IMR-90 (cell line): Measurements from ENCODE around the gene PCDH20. TPM values are rescaled to one million over a fixed set of nuclear protein-coding genes. Genes with fewer than 3 reads are reported as not detected.

Experiments used
- ATAC-seq: fragments of 200-7000 bp; cut with Tn5 transposase; 2 replicates; pipeline ENCODE4 v1.9.1; 2020; ENCODE audit warnings: low read depth, mild to moderate bottlenecking, moderate library complexity
- BruUV-seq: library from RNA; stranded (reverse); fragments of 400-500 nt; replicated peaks from 2 replicates; lab custom pipeline; 2021; lab: Mats Ljungman, UMichigan
- CTCF ChIA-PET: fragments of 300-600 bp; formaldehyde crosslinking; extraction: SDS; loops from one replicate; lab custom pipeline; 2021; ENCODE audit warnings: antibody characterized with exemption; lab: Yijun Ruan, JAX
- POLR2A ChIA-PET: fragments of 300-600 bp; sonication (Branson Sonifier 250); formaldehyde crosslinking; loops from one replicate; lab custom pipeline; 2022; ENCODE audit warnings: antibody characterized with exemption; ENCODE audit not compliant: unreplicated experiment; lab: Charles Lee
- DNase-seq: peaks from one replicate; pipeline ENCODE4 v3.0.0; 2013
- H2AFZ ChIP-seq: replicated peaks from 2 replicates; pipeline ENCODE3; 2013; ENCODE audit warnings: low read length, mild to moderate bottlenecking; ENCODE audit not compliant: poor library complexity
- H2AK5ac ChIP-seq: 2 replicates; pipeline ENCODE4 v1.6.1; 2013; ENCODE audit warnings: low read depth, low read length, inconsistent platforms
- H2AK9ac ChIP-seq: replicated peaks from 2 replicates; pipeline ENCODE3; 2013; ENCODE audit warnings: mild to moderate bottlenecking, low read depth, low read length, moderate library complexity; ENCODE audit not compliant: poor library complexity
- H2BK120ac ChIP-seq: 2 replicates; pipeline ENCODE4 v1.6.1; 2013; ENCODE audit warnings: low read depth, low read length, inconsistent platforms
- H2BK15ac ChIP-seq: 3 replicates; pipeline ENCODE4 v1.6.1; 2013; ENCODE audit warnings: low read depth, low read length, inconsistent platforms
- H2BK20ac ChIP-seq: 2 replicates; pipeline ENCODE4 v1.6.1; 2013; ENCODE audit warnings: low read depth, mild to moderate bottlenecking, inconsistent platforms, low read length, moderate library complexity
- H2BK5ac ChIP-seq: 2 replicates; pipeline ENCODE4 v1.6.1; 2013; ENCODE audit warnings: mild to moderate bottlenecking, low read depth, low read length, inconsistent platforms; ENCODE audit not compliant: poor library complexity, severe bottlenecking
- H3K14ac ChIP-seq: replicated peaks from 2 replicates; pipeline ENCODE4 v1.6.1; 2013; ENCODE audit warnings: low read depth, low read length, inconsistent platforms
- H3K18ac ChIP-seq: 2 replicates; pipeline ENCODE4 v1.6.1; 2013; ENCODE audit warnings: low read depth, low read length, control low read depth
- H3K23ac ChIP-seq: 2 replicates; pipeline ENCODE4 v1.6.1; 2013; ENCODE audit warnings: low read depth, low read length, inconsistent platforms
- H3K27ac ChIP-seq: 2 replicates; pipeline ENCODE4 v1.5.1; 2013; ENCODE audit warnings: mild to moderate bottlenecking, control low read depth, low read length; ENCODE audit not compliant: insufficient read depth
- H3K27me3 ChIP-seq: 2 replicates; pipeline ENCODE4 v1.6.1; 2013; ENCODE audit warnings: low read length; ENCODE audit not compliant: control insufficient read depth, insufficient read depth
- H3K36me3 ChIP-seq: 2 replicates; pipeline ENCODE4 v1.6.1; 2013; ENCODE audit warnings: low read length, mixed read lengths; ENCODE audit not compliant: control insufficient read depth, insufficient read depth
- H3K4ac ChIP-seq: 2 replicates; pipeline ENCODE4 v1.6.1; 2013; ENCODE audit warnings: low read depth, low read length, inconsistent platforms
- H3K4me1 ChIP-seq: 2 replicates; pipeline ENCODE4 v1.6.1; 2013; ENCODE audit warnings: low read length, mixed read lengths; ENCODE audit not compliant: control insufficient read depth, insufficient read depth
- H3K4me2 ChIP-seq: 2 replicates; pipeline ENCODE4 v1.6.1; 2013; ENCODE audit warnings: low read depth, mild to moderate bottlenecking, control low read depth, low read length, moderate library complexity
- H3K4me3 ChIP-seq: 2 replicates; pipeline ENCODE4 v1.5.1; 2013; ENCODE audit warnings: low read depth, mild to moderate bottlenecking, control low read depth, low read length, moderate library complexity; ENCODE audit not compliant: insufficient read depth
- H3K56ac ChIP-seq: 2 replicates; pipeline ENCODE4 v1.6.1; 2013; ENCODE audit warnings: low read length, inconsistent platforms; ENCODE audit not compliant: insufficient read depth; ENCODE audit errors: extremely low read depth
- H3K79me1 ChIP-seq, 2 experiments: 2 replicates each; pipeline ENCODE4 v1.6.1; 2013; ENCODE audit warnings: low read length in 2 of 2, inconsistent platforms in 1 of 2, low read depth in 1 of 2
- H3K9ac ChIP-seq: 2 replicates; pipeline ENCODE4 v1.6.1; 2013; ENCODE audit warnings: low read depth, low read length, control low read depth
- H3K9me1 ChIP-seq: 2 replicates; pipeline ENCODE4 v1.6.1; 2013; ENCODE audit warnings: low read length, inconsistent platforms; ENCODE audit not compliant: insufficient read depth
- H3K9me3 ChIP-seq: 2 replicates; pipeline ENCODE4 v1.6.1; 2013; ENCODE audit warnings: low read length; ENCODE audit not compliant: control insufficient read depth, insufficient read depth
- H4K20me1 ChIP-seq: 2 replicates; pipeline ENCODE4 v1.6.1; 2013; ENCODE audit warnings: low read length, inconsistent platforms; ENCODE audit not compliant: insufficient read depth
- H4K5ac ChIP-seq: 2 replicates; pipeline ENCODE4 v1.6.1; 2013; ENCODE audit warnings: mild to moderate bottlenecking, low read depth, low read length, control low read depth
- H4K8ac ChIP-seq, 2 experiments: 2 replicates each; pipeline ENCODE4 v1.6.1; 2013; ENCODE audit warnings: low read depth in 2 of 2, low read length in 2 of 2, control low read depth in 1 of 2, inconsistent platforms in 1 of 2
- H4K91ac ChIP-seq: 2 replicates; pipeline ENCODE4 v1.6.1; 2013; ENCODE audit warnings: low read depth, low read length, inconsistent platforms; ENCODE audit not compliant: insufficient read depth
- BHLHE40 ChIP-seq: fragments of 150-350 bp; IDR thresholded peaks from 2 replicates; pipeline ENCODE4 v1.6.1; 2016; ENCODE audit warnings: mild to moderate bottlenecking, low read depth, low read length
- CEBPB ChIP-seq: IDR thresholded peaks from 2 replicates; pipeline ENCODE4 v1.6.1; 2012; ENCODE audit warnings: low read depth, low read length, improper control_type of control experiment
- CHD1 ChIP-seq: IDR thresholded peaks from 2 replicates; pipeline ENCODE4 v1.6.1; 2012; ENCODE audit warnings: low read depth, low read length, improper control_type of control experiment
- CTCF ChIP-seq: conservative IDR thresholded peaks from 2 replicates; pipeline ENCODE4 v1.5.1; 2012; ENCODE audit warnings: mild to moderate bottlenecking, low read depth, low read length, improper control_type of control experiment
- ELK1 ChIP-seq: fragments of 150-350 bp; IDR thresholded peaks from 2 replicates; pipeline ENCODE4 v1.6.1; 2016; ENCODE audit warnings: low read depth, mild to moderate bottlenecking, low read length, moderate library complexity, borderline replicate concordance
- MAFK ChIP-seq: IDR thresholded peaks from 2 replicates; pipeline ENCODE4 v1.6.1; 2012; ENCODE audit warnings: low read depth, low read length, improper control_type of control experiment
- MAZ ChIP-seq: IDR thresholded peaks from 2 replicates; pipeline ENCODE4 v1.6.1; 2012; ENCODE audit warnings: low read depth, mild to moderate bottlenecking, low read length, improper control_type of control experiment, moderate library complexity, borderline replicate concordance
- MXI1 ChIP-seq: IDR thresholded peaks from 2 replicates; pipeline ENCODE4 v1.6.1; 2012; ENCODE audit warnings: low read depth, mild to moderate bottlenecking, low read length, moderate library complexity, borderline replicate concordance
- NFE2L2 ChIP-seq: fragments of 150-350 bp; IDR thresholded peaks from 2 replicates; pipeline ENCODE4 v1.6.1; 2016; ENCODE audit warnings: low read depth, mild to moderate bottlenecking, low read length
- POLR2A ChIP-seq: IDR thresholded peaks from 2 replicates; pipeline ENCODE4 v1.6.1; 2012; ENCODE audit warnings: mild to moderate bottlenecking, low read depth, low read length
- RAD21 ChIP-seq: IDR thresholded peaks from 2 replicates; pipeline ENCODE4 v1.6.1; 2012; ENCODE audit warnings: low read length, improper control_type of control experiment
- RCOR1 ChIP-seq: IDR thresholded peaks from 2 replicates; pipeline ENCODE4 v1.6.1; 2012; ENCODE audit warnings: mild to moderate bottlenecking, low read length, improper control_type of control experiment; ENCODE audit not compliant: insufficient replicate concordance
- RFX5 ChIP-seq: IDR thresholded peaks from 2 replicates; pipeline ENCODE4 v1.8.0; 2012; ENCODE audit warnings: low read depth, mild to moderate bottlenecking, low read length, moderate library complexity
- SMC3 ChIP-seq: fragments of 150-350 bp; IDR thresholded peaks from 2 replicates; pipeline ENCODE4 v1.6.1; 2016; ENCODE audit warnings: low read depth, mild to moderate bottlenecking, antibody characterized with exemption, low read length, moderate library complexity
- dilution Hi-C: fragments of 300-500 bp; cut with HindIII; formaldehyde crosslinking; loops from one replicate; pipeline ENCODE4 v1.14.3; 2018; ENCODE audit warnings: low sequenced_read_pairs; ENCODE audit not compliant: unreplicated experiment
- in situ Hi-C: fragments of 300-500 bp; cut with MboI; formaldehyde crosslinking; loops from 3 replicates; pipeline ENCODE4 v1.14.3; 2019; ENCODE audit warnings: low sequenced_read_pairs, inconsistent platforms, mixed read lengths
- intact Hi-C: fragments of 100-400 bp; cut with micrococcal nuclease; formaldehyde crosslinking; loops from 2 replicates; pipeline ENCODE4 v1.10.0; 2022
- polyA plus RNA-seq, 3 experiments: library from polyadenylated mRNA; depleted of rRNA; stranded (reverse); fragments of >200 nt; gene quantifications; 2 replicates each; pipeline ENCODE4 v1.2.3, GENCODE V29; 2012; ENCODE audit warnings: low replicate concordance in 1 of 3
- total RNA-seq: library from RNA; depleted of rRNA; stranded (reverse); fragments of >200 nt; gene quantifications from 2 replicates; pipeline ENCODE4 v1.2.3, GENCODE V29; 2012
- TF ChIP-seq, protein P1 (sequence below): fragments of 150-350 bp; IDR thresholded peaks from 2 replicates; pipeline ENCODE4 v1.6.1; 2017; ENCODE audit warnings: mild to moderate bottlenecking, antibody characterized with exemption, low read length, low read depth

The PCDH20 gene
- total and polyA plus RNA-seq, 2 of the 4 experiments (the other 2 are of a cell fraction), result not detected

DNA sequence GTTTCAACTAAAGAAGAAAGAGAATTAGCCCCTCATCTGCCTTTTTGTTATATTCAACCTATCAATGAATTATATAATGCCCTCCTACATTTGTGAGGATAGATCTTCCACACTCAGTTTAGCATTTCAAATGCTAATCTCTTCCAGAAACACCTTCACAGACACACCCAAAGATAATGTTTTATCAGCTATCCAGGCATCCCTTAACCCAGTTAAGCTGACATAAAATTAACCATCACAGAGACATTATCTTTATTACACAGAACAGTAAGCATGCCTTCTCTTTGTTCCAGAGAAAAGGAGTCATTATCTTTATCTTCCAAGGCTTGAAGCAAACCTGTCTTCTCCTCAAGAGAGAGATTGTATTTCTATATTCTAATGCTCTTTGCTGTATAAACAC, 53.1 kb downstream of the PCDH20 start:
- Histone ChIP-seq H3K4me2 (no peak overlapping the region), H2AK9ac (no peak overlapping the region), H3K14ac (no peak overlapping the region), H3K27ac (no peak overlapping the region), H2AK5ac (no peak overlapping the region), H3K79me1 (no peaks in the 10 kb centered on the region), H3K4me3 (no peak overlapping the region), H2BK20ac (no peak overlapping the region), H3K9ac (no peak overlapping the region), H3K18ac (no peak overlapping the region), H3K9me3 (peaks cover 10% of the 10 kb centered on the region; the same call in 1 of the 2 replicates), H3K23ac (no peak overlapping the region), H4K8ac (no peak overlapping the region), H3K4me1 (no peaks in the 10 kb centered on the region), H2BK5ac (no peak overlapping the region), H3K56ac (no peak overlapping the region), H4K91ac (no peak overlapping the region), H3K27me3 (no peaks in the 10 kb centered on the region), H2BK120ac (no peak overlapping the region), H2AFZ (no peak overlapping the region), H4K5ac (no peak overlapping the region), H3K36me3 (no peaks in the 10 kb centered on the region), H3K9me1 (no peaks in the 10 kb centered on the region), H2BK15ac (no peak overlapping the region), H3K4ac (no peak overlapping the region), H4K20me1 (no peaks in the 10 kb centered on the region)
- DNase-seq (no peak), ATAC-seq (no peak)
- in situ Hi-C loops, result no loop called here
- TF ChIP-seq, protein P1, sequence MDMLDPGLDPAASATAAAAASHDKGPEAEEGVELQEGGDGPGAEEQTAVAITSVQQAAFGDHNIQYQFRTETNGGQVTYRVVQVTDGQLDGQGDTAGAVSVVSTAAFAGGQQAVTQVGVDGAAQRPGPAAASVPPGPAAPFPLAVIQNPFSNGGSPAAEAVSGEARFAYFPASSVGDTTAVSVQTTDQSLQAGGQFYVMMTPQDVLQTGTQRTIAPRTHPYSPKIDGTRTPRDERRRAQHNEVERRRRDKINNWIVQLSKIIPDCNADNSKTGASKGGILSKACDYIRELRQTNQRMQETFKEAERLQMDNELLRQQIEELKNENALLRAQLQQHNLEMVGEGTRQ, result no peak
- TF ChIP-seq SMC3 (no peak), NFE2L2 (no peak), CTCF (no peak), BHLHE40 (no peak), RFX5 (no peak), MAZ (no peak), POLR2A (no peak), RCOR1 (no peak), RAD21 (no peak), CEBPB (no peak), CHD1 (no peak), MXI1 (no peak), ELK1 (no peak), MAFK (no peak)
- dilution Hi-C loops, result no loop called here
- no TSS peak for BruUV-seq
- POLR2A ChIA-PET, result no interaction called here
- intact Hi-C loops, result no loop called here
- CTCF ChIA-PET, result no interaction called here
